H9 (cell line): ENCODE results near the gene TRIM73. TPM values are rescaled to one million over a fixed set of nuclear protein-coding genes. Genes with fewer than 3 reads are reported as not detected.
"Not testable (repeated sequence)": the region's sequence is repeated elsewhere in the genome, so short reads cannot be mapped to it uniquely, and the experiment has no call there.

Experiments
- DNase-seq: peaks from one replicate; pipeline ENCODE4 v3.0.0-alpha.2; 2017
- H2AFZ ChIP-seq: one replicate; pipeline ENCODE4 v1.6.1; 2013; ENCODE audit warnings: mild to moderate bottlenecking, low read length, control low read depth, moderate library complexity
- H2AK5ac ChIP-seq: 2 replicates; pipeline ENCODE4 v1.6.1; 2013; ENCODE audit warnings: low read length, control low read depth, mixed read lengths; ENCODE audit not compliant: insufficient read length
- H2BK120ac ChIP-seq: one replicate; pipeline ENCODE4 v1.6.1; 2013; ENCODE audit warnings: low read depth, mild to moderate bottlenecking, low read length, control low read depth, inconsistent platforms; ENCODE audit not compliant: poor library complexity, severe bottlenecking
- H2BK12ac ChIP-seq: 2 replicates; pipeline ENCODE4 v1.6.1; 2013; ENCODE audit warnings: low read length, control low read depth, mixed read lengths, low read depth; ENCODE audit not compliant: insufficient read length
- H2BK15ac ChIP-seq: 2 replicates; pipeline ENCODE4 v1.6.1; 2013; ENCODE audit warnings: low read depth, low read length, control low read depth
- H2BK20ac ChIP-seq: one replicate; pipeline ENCODE4 v1.6.1; 2013; ENCODE audit warnings: low read depth, mild to moderate bottlenecking, low read length, control low read depth, inconsistent platforms; ENCODE audit not compliant: poor library complexity, severe bottlenecking
- H2BK5ac ChIP-seq: 2 replicates; pipeline ENCODE4 v1.6.1; 2013; ENCODE audit warnings: low read length, control low read depth, mixed read lengths; ENCODE audit not compliant: insufficient read length
- H3K14ac ChIP-seq: 2 replicates; pipeline ENCODE4 v1.6.1; 2013; ENCODE audit warnings: low read length, control low read depth; ENCODE audit not compliant: insufficient read depth
- H3K18ac ChIP-seq: 2 replicates; pipeline ENCODE4 v1.6.1; 2013; ENCODE audit warnings: low read depth, mild to moderate bottlenecking, mixed read lengths, low read length, control low read depth; ENCODE audit not compliant: insufficient read length
- H3K23ac ChIP-seq: 2 replicates; pipeline ENCODE4 v1.6.1; 2013; ENCODE audit warnings: low read length, control low read depth, mixed read lengths, low read depth; ENCODE audit not compliant: insufficient read length
- H3K23me2 ChIP-seq: 2 replicates; pipeline ENCODE4 v1.6.1; 2013; ENCODE audit warnings: low read depth, mild to moderate bottlenecking, mixed read lengths, low read length, control low read depth; ENCODE audit not compliant: insufficient read length, poor library complexity, severe bottlenecking
- H3K27ac ChIP-seq: 2 replicates; pipeline ENCODE4 v1.5.1; 2013; ENCODE audit warnings: low read length, control low read depth, mixed read lengths, low read depth; ENCODE audit not compliant: insufficient read length
- H3K27me3 ChIP-seq: 2 replicates; pipeline ENCODE4 v1.6.1; 2013; ENCODE audit warnings: low read length, control low read depth, inconsistent platforms; ENCODE audit not compliant: insufficient read depth
- H3K4ac ChIP-seq: 2 replicates; pipeline ENCODE4 v1.6.1; 2013; ENCODE audit warnings: low read depth, mild to moderate bottlenecking, control low read depth, inconsistent platforms, low read length, moderate library complexity
- H3K4me1 ChIP-seq: 2 replicates; pipeline ENCODE4 v1.6.1; 2013; ENCODE audit warnings: low read length, control low read depth, inconsistent platforms; ENCODE audit not compliant: insufficient read depth
- H3K4me2 ChIP-seq: 2 replicates; pipeline ENCODE4 v1.6.1; 2013; ENCODE audit warnings: low read length, control low read depth, mixed read lengths; ENCODE audit not compliant: insufficient read length, insufficient read depth
- H3K56ac ChIP-seq: 2 replicates; pipeline ENCODE4 v1.6.1; 2013; ENCODE audit warnings: low read depth, mild to moderate bottlenecking, mixed read lengths, low read length, control low read depth; ENCODE audit not compliant: insufficient read length
- H3K79me1 ChIP-seq: 2 replicates; pipeline ENCODE4 v1.6.1; 2013; ENCODE audit warnings: low read depth, mild to moderate bottlenecking, moderate library complexity, low read length, control low read depth, inconsistent platforms; ENCODE audit not compliant: insufficient read depth, poor library complexity, severe bottlenecking
- H3K79me2 ChIP-seq: 2 replicates; pipeline ENCODE4 v1.6.1; 2013; ENCODE audit warnings: low read length, control low read depth, inconsistent platforms; ENCODE audit not compliant: insufficient read depth
- H3K9ac ChIP-seq: 2 replicates; pipeline ENCODE4 v1.6.1; 2013; ENCODE audit warnings: low read length, control low read depth, mixed read lengths; ENCODE audit not compliant: insufficient read length; ENCODE audit errors: extremely low read depth
- H3K9me3 ChIP-seq: one replicate; pipeline ENCODE4 v1.6.1; 2013; ENCODE audit warnings: low read depth, low read length, inconsistent platforms; ENCODE audit not compliant: control insufficient read depth
- H3T11ph ChIP-seq: one replicate; pipeline ENCODE4 v1.6.1; 2013; ENCODE audit warnings: mild to moderate bottlenecking, low read length, control low read depth, inconsistent platforms
- H4K20me1 ChIP-seq: one replicate; pipeline ENCODE4 v1.6.1; 2013; ENCODE audit not compliant: control insufficient read depth, insufficient read length, insufficient read depth
- H4K5ac ChIP-seq: 2 replicates; pipeline ENCODE4 v1.6.1; 2013; ENCODE audit warnings: low read depth, mild to moderate bottlenecking, mixed read lengths, low read length, control low read depth; ENCODE audit not compliant: insufficient read length
- H4K8ac ChIP-seq: replicated peaks from 2 replicates; pipeline ENCODE4 v1.6.1; 2013; ENCODE audit warnings: low read length, control low read depth, mixed read lengths, low read depth; ENCODE audit not compliant: insufficient read length
- H4K91ac ChIP-seq: 2 replicates; pipeline ENCODE4 v1.6.1; 2013; ENCODE audit warnings: low read depth, mild to moderate bottlenecking, moderate library complexity, mixed read lengths, low read length, control low read depth; ENCODE audit not compliant: insufficient read length
- H3K27ac Mint-ChIP-seq, 3 experiments: 2 replicates in 2 of 3; 3 replicates in 1 of 3; pipeline ENCODE4 v1.8.0; 2020 to 2021; ENCODE audit warnings: mixed read lengths in 3 of 3, mild to moderate bottlenecking in 1 of 3, moderate library complexity in 1 of 3
- H3K27me3 Mint-ChIP-seq: 2 replicates; pipeline ENCODE4 v1.8.0; 2021; ENCODE audit warnings: low read depth, mild to moderate bottlenecking, moderate library complexity, mixed read lengths
- H3K36me3 Mint-ChIP-seq, 3 experiments: 2 replicates in 2 of 3; 3 replicates in 1 of 3; pipeline ENCODE4 v1.8.0; 2020 to 2021; ENCODE audit warnings: low read depth in 3 of 3, mixed read lengths in 3 of 3; ENCODE audit not compliant: insufficient read depth in 1 of 3
- H3K4me1 Mint-ChIP-seq, 2 experiments: 2 replicates each; pipeline ENCODE4 v1.8.0; 2020; ENCODE audit warnings: mixed read lengths in 2 of 2
- H3K4me3 Mint-ChIP-seq, 2 experiments: 2 replicates in 1 of 2; 3 replicates in 1 of 2; pipeline ENCODE4 v1.8.0; 2020 to 2021; ENCODE audit warnings: mild to moderate bottlenecking in 2 of 2, mixed read lengths in 2 of 2, moderate library complexity in 1 of 2
- H3K9me3 Mint-ChIP-seq, 2 experiments: 2 replicates in 1 of 2; 3 replicates in 1 of 2; pipeline ENCODE4 v1.8.0; 2020; ENCODE audit warnings: mild to moderate bottlenecking in 2 of 2, mixed read lengths in 2 of 2, moderate library complexity in 1 of 2
- WGBS: extraction: QIAGEN DNeasy Blood & Tissue Kit; methylation state at CpG from one replicate; pipeline ENCODE4 v1.1.7; 2013; ENCODE audit warnings: missing lambda C conversion rate, low lambda C conversion rate, mixed read lengths; ENCODE audit not compliant: insufficient read length; ENCODE audit errors: extremely low coverage; 5-methylcytosine and 5-hydroxymethylcytosine counted together
- total RNA-seq: library from RNA; stranded (reverse); gene quantifications from 2 replicates; pipeline ENCODE4 v1.2.1, GENCODE V29; 2021

Gene TRIM73
- total RNA-seq, 1 experiment from 2014 or later: 2.9 TPM

DNA sequence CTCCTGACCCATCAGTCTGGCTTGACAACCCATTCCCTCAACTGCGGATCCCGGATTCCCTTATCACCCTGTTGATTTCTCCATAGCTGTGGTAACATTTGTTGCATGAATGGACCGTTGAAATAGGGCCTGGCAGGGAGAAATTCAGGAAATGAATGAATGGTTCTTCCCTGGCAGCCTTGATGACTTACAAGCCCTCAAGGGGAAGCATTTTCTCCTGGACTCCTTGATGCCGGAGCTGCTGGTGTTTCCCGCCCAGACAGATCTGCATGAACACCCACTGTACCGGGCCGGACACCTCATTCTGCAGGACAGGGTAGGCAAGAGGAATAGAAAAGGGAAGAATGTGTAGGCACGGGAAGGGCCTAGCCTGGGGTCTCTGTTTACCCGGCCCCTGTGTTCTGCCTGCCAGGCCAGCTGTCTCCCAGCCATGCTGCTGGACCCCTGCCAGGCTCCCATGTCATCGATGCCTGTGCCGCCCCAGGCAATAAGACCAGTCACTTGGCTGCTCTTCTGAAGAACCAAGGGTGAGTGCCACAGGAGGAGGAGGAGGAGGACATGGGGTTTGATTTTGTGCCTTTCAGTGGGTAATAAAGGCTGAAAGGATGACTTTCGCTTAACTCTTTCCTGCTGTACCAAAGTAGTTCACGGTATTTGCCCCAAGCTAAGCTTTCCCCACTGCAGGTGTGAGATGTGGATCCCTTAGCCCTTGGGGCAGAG lies 19.4 kb downstream of the TRIM73 start:
- not testable (repeated sequence) for H3K27me3 Mint-ChIP-seq

DNA sequence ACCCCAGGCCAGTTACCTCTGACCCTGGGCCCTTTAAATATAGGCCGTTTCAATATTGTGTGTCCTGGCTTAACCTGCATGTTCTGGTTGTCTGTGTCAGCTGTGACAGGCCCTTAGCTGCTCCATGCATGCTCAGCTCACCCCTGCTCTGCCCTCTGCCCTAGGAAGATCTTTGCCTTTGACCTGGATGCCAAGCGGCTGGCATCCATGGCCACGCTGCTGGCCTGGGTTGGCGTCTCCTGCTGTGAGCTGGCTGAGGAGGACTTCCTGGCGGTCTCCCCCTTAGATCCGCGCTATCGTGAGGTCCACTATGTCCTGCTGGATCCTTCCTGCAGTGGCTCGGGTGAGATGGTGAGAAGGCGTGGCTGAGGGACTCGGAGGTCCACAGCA lies 20.0 kb downstream of the TRIM73 start:
- not testable (repeated sequence) for H3K27ac Mint-ChIP-seq, H3K9me3 ChIP-seq, H4K8ac ChIP-seq, H3K79me2 ChIP-seq, H3K27ac ChIP-seq, H3K23me2 ChIP-seq, H2AFZ ChIP-seq, H4K20me1 ChIP-seq, H3K18ac ChIP-seq, H2BK12ac ChIP-seq, H3K23ac ChIP-seq, H3K4me1 Mint-ChIP-seq, H3K14ac ChIP-seq, H3K4me2 ChIP-seq, H2BK20ac ChIP-seq, H3T11ph ChIP-seq, H3K56ac ChIP-seq, H3K79me1 ChIP-seq, H3K9me3 Mint-ChIP-seq, H2BK15ac ChIP-seq, H3K4ac ChIP-seq, H3K27me3 Mint-ChIP-seq, H3K4me3 Mint-ChIP-seq, H3K27me3 ChIP-seq, H4K5ac ChIP-seq, H4K91ac ChIP-seq, H3K4me1 ChIP-seq, H2AK5ac ChIP-seq, H2BK5ac ChIP-seq, H3K9ac ChIP-seq, DNase-seq, H2BK120ac ChIP-seq
- H3K36me3 Mint-ChIP-seq: peaks cover 6 to 29% (median 27%) of the 10 kb centered on the region in 3 experiments
- WGBS: no CpG with 5 or more reads among the region's 11 CpGs

More for the DNA sequence above, 19.4 kb downstream of the TRIM73 start:
- H3K27ac ChIP-seq, H4K20me1 ChIP-seq, H3K9me3 Mint-ChIP-seq, H3T11ph ChIP-seq, H4K8ac ChIP-seq, H2AFZ ChIP-seq, H3K27me3 ChIP-seq, H3K4me1 Mint-ChIP-seq, H3K79me1 ChIP-seq, H4K5ac ChIP-seq, H2BK20ac ChIP-seq, H3K56ac ChIP-seq, H3K4ac ChIP-seq, H2BK120ac ChIP-seq, H3K18ac ChIP-seq, H3K27ac Mint-ChIP-seq, DNase-seq, H2BK15ac ChIP-seq, H3K79me2 ChIP-seq, H4K91ac ChIP-seq, H3K23me2 ChIP-seq, H2BK12ac ChIP-seq, H3K9ac ChIP-seq, H3K9me3 ChIP-seq, H3K4me1 ChIP-seq, H3K14ac ChIP-seq, H3K4me3 Mint-ChIP-seq, H2AK5ac ChIP-seq, H2BK5ac ChIP-seq, H3K23ac ChIP-seq, H3K4me2 ChIP-seq: not testable (repeated sequence)
- H3K36me3 Mint-ChIP-seq: peaks cover under 1 to 24% (median 22%) of the 10 kb centered on the region in 3 experiments; a peak in 6 of 7 replicates
- WGBS: no CpG with 5 or more reads among the region's 13 CpGs
